Effector CD4-positive, alpha-beta T cell (primary cell): ENCODE results near the gene ELF1.
"Not testable (repeated sequence)": the region's sequence is repeated elsewhere in the genome, so short reads cannot be mapped to it uniquely, and the experiment has no call there.

ENCODE experiments used
- DNase-seq: peaks from one replicate; pipeline ENCODE4 v3.0.0-alpha.2; 2020

The ELF1 gene

GRCh38 chr13:41040584-41041334 is 21.6 kb upstream of the ELF1 start:
- DNase-seq = no peak

GRCh38 chr13:41039746-41040145 is 20.6 kb upstream of the ELF1 start:
- no peak for DNase-seq

GRCh38 chr13:41036557-41036956 is 17.4 kb upstream of the ELF1 start:
- DNase-seq = not testable (repeated sequence)

DNA sequence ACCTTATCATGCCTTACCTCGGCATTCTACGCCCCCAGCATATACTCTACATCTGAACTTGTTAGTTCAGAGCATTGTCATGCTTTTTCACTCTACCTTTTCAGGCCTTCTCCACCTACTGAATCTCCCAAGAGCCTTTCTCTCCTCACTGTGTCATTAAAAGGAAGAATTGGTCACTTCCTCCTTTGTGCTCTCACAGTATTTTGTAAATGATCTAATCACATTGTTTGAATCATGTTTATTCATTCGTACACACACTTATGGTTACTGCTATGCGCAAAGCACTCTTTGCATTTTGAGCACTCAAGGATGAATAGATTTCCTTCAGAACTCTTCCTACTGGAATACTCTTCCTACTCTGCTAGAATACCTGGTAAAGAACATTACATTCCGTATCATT is 15.8 kb upstream of the ELF1 start:
- DNase-seq = no peak

- no peak for DNase-seq
These were observed 15.3 kb upstream of the ELF1 start for GRCh38 chr13:41034382-41034781.

DNA sequence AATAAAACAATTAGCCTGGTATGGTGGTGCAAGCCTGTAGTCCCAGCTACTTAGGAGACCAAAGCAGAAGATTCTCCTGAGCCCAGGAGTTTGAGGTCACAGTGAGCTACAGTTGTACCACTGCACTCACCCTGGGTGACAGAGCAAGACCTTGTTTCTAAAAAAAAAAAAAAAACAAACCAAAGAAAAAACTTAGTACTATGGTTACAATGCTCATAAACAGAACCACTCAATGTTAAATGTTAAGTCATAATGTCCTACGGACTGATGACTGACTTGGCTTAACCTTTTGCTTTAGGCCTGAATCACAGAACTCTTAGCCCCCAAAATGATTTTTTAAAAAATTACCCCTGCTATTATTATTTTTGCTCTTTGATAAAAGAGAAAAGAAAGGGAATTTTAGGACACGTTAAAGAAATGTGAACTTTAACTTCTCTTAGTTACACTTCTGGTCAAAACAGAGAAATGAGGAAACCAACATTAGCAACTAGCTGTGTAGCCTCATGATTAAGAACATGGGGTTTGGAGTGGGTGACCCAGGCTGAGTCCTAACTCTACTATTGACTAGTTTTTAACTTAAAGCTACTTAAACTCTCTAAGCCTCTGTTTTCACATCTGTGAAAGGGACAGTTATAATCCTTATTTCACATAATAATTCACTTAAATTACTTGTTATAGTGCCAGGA is 13.7 kb upstream of the ELF1 start:
- no peak for DNase-seq

DNA sequence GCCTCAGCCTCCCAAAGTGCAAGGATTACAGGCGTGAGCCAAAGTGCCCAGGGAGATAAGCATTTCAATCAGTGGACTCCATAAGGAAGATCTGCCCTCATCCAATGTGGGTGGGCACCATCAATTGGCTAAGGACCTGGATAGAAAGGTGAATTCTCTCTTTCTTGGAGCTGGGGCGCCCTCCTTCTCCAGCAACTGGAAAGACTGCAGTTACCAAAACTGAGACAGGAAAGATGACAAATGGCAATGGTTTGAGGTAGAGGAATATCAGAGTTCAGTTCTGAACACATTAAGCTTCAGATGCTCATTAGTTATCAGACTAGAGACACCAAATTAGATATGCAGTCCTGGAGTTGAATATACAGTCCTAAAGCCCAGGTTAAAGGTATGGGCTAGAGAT is 10.5 kb upstream of the ELF1 start:
- DNase-seq = no peak

DNA sequence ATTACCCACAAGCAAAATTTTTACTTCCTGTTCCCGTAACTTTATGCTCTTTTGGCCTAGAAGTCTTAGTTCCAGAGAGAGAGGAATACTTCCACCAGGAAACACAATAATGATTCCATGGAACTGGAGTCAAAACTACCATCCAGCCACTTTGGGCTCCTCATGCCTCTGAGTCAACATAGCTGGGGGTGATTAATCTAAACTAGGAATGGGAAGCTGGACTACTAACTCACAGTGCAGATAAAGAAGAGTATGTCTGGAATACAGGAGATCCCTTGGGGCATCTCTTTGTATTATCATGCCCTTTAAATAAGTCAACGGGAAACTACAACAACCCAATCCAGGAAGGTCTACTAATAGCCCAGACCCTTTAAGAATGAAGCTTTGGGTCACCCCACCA is 8.9 kb upstream of the ELF1 start:
- no peak for DNase-seq

- DNase-seq = no peak
These were observed 7.7 kb upstream of the ELF1 start for GRCh38 chr13:41026788-41027187.

DNA sequence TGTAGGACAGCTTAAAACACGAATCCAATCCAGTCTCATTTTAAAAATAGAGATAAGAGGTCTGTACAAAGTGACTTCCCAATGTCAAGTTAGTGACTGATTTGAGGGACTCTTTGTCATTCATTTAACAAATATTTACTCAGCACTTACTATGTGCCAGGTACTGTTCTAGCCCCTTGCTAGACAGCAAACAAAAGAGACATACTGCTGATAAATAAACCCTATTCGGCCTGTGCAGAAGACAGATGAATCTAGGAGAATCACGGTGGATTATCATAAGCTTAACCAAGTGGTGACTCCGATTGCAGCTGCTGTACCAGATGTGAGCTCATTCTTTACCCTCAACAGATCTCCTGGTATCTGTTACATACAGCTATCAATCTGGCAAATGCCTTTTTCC is 6.4 kb upstream of the ELF1 start:
- DNase-seq = no peak

DNA sequence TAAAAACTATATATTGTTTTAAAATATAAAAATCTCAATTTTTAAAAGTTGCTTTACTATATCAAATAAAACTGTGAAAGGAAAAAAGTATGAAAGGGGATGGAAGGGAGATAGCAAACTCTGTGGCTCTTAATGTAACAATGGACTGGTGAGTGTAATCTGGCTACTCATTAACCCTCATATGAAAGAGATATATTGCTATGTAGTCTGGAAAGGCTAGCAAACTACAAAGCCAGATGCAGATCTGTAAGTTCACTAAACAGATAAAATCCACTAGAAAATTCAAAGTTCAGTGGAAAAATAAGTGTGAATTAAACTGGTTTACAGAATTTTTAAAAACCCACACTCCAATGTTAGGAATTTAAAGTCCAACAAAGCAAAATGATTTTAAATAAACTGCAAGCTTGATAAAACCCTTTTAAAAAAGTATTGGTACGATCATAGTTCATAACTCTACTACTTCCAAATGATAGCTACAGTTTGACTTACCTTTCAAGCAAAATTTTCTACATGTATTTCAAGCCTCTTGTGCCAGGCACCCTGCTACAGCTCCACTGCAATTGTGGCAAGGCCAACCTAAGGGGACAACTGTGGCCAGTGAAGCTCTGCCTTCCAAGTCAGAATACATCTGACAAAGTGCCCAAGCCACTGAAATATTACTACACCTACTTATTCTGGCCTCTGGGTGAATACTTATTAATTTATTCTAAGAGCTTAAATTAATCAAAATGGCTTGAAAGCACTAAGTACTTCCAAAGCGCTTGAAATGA is 647 bp upstream of the ELF1 start:
- DNase-seq = no peak

- no peak for DNase-seq
These were observed 541 bp downstream of the ELF1 start for GRCh38 chr13:41018602-41018948.

- DNase-seq = no peak
These were observed 1.1 kb downstream of the ELF1 start for GRCh38 chr13:41017817-41018601.

GRCh38 chr13:41017159-41017558 is 2.0 kb downstream of the ELF1 start:
- no peak for DNase-seq

- no peak for DNase-seq
These were observed 3.2 kb downstream of the ELF1 start for GRCh38 chr13:41015920-41016319.

- DNase-seq = no peak
These were observed 5.3 kb downstream of the ELF1 start for GRCh38 chr13:41013835-41014234.

- no peak for DNase-seq
These were observed 6.6 kb downstream of the ELF1 start for GRCh38 chr13:41012536-41012935.

GRCh38 chr13:41011382-41011956 is 7.6 kb downstream of the ELF1 start:
- DNase-seq = no peak

GRCh38 chr13:41008349-41008980 is 10.7 kb downstream of the ELF1 start:
- DNase-seq = no peak

- no peak for DNase-seq
These were observed 11.4 kb downstream of the ELF1 start for GRCh38 chr13:41007744-41008128.

GRCh38 chr13:41006978-41007743 is 12.0 kb downstream of the ELF1 start:
- no peak for DNase-seq
